Parathyroid adenoma (tissue), 2 donors: ENCODE data around the gene CMC4.

Experiments used
- H2AFZ ChIP-seq: fragments of 300-600 bp; sonication (generic); one replicate; pipeline ENCODE4 v1.7.0; 2017; ENCODE audit warnings: antibody characterized with exemption, mild to moderate bottlenecking
- H3K27ac ChIP-seq: fragments of 300-600 bp; sonication (generic); one replicate; pipeline ENCODE4 v1.7.0; 2017
- H3K27me3 ChIP-seq: fragments of 300-600 bp; sonication (generic); one replicate; pipeline ENCODE4 v1.7.0; 2017; ENCODE audit warnings: low read length; ENCODE audit not compliant: control insufficient read depth, insufficient read depth
- H3K36me3 ChIP-seq: fragments of 300-600 bp; sonication (generic); one replicate; pipeline ENCODE4 v1.7.0; 2017; ENCODE audit warnings: low read length; ENCODE audit not compliant: control insufficient read depth, insufficient read depth
- H3K4me1 ChIP-seq: fragments of 300-600 bp; sonication (generic); one replicate; pipeline ENCODE4 v1.7.0; 2017; ENCODE audit warnings: control low read depth
- H3K4me2 ChIP-seq: fragments of 300-600 bp; sonication (generic); one replicate; pipeline ENCODE4 v1.7.0; 2017; ENCODE audit warnings: low read length
- H3K4me3 ChIP-seq: fragments of 300-600 bp; sonication (generic); one replicate; pipeline ENCODE4 v1.7.0; 2017; ENCODE audit warnings: low read depth, low read length
- H3K79me2 ChIP-seq: fragments of 300-600 bp; sonication (generic); one replicate; pipeline ENCODE4 v1.7.0; 2017; ENCODE audit warnings: control low read depth
- H3K9ac ChIP-seq: fragments of 300-600 bp; sonication (generic); one replicate; pipeline ENCODE4 v1.7.0; 2017; ENCODE audit warnings: mild to moderate bottlenecking
- H3K9me3 ChIP-seq: fragments of 300-600 bp; sonication (generic); one replicate; pipeline ENCODE4 v1.7.0; 2017; ENCODE audit warnings: low read length; ENCODE audit not compliant: control insufficient read depth
- CTCF ChIP-seq: fragments of 300-600 bp; sonication (generic); IDR thresholded peaks from one replicate; pipeline ENCODE4 v1.7.0; 2017; ENCODE audit warnings: antibody characterized with exemption, mild to moderate bottlenecking
- donor health status: primary hyperparathyroidism.

Gene CMC4

GRCh38 chrX:155026727-155027508 lies 44.0 kb downstream of the CMC4 start, which contains the start of gene FUNDC2:
TSS of gene FUNDC2 (plus strand) at chrX:155026844. CDS start at chrX:155026939, 95 bp downstream.
- Histone ChIP-seq H3K9ac (peak within 1 kb of the TSS; percentile 76), H3K79me2 (peaks cover 9% of the 10 kb centered on the region), H3K9me3 (no peaks in the 10 kb centered on the region), H2AFZ (peak within 1 kb of the TSS; percentile 68), H3K4me1 (peaks cover 5% of the 10 kb centered on the region), H3K4me2 (peak within 1 kb of the TSS; percentile 64), H3K4me3 (peak within 1 kb of the TSS; percentile 71), H3K36me3 (no peaks in the 10 kb centered on the region), H3K27ac (peak within 1 kb of the TSS; percentile 98), H3K27me3 (no peaks in the 10 kb centered on the region)
- TF ChIP-seq CTCF, result no peak

GRCh38 chrX:155026420-155026726 lies 44.6 kb downstream of the CMC4 start:
- Histone ChIP-seq H3K4me3 (peak overlapping the region; percentile 71), H3K9ac (peak overlapping the region; percentile 37), H3K9me3 (no peaks in the 10 kb centered on the region)

GRCh38 chrX:155023907-155024833 lies 46.8 kb downstream of the CMC4 start:
- TF ChIP-seq CTCF, result no peak
- H3K27me3 ChIP-seq, result no peaks in the 10 kb centered on the region
- H3K27ac ChIP-seq, result peak overlapping the region; percentile 8

More at GRCh38 chrX:155026420-155026726, 44.6 kb downstream of the CMC4 start:
- H3K36me3 ChIP-seq, result no peaks in the 10 kb centered on the region
- no peak for TF ChIP-seq CTCF
- peaks cover 5% of the 10 kb centered on the region for H3K4me1 ChIP-seq
- H3K4me2 ChIP-seq, result peak overlapping the region; percentile 47
- H2AFZ ChIP-seq, result peak overlapping the region; percentile 68
- H3K27ac ChIP-seq, result peak overlapping the region; percentile 98
- H3K27me3 ChIP-seq, result no peaks in the 10 kb centered on the region
- peaks cover 9% of the 10 kb centered on the region for H3K79me2 ChIP-seq

GRCh38 chrX:155022585-155022984 lies 48.4 kb downstream of the CMC4 start, which contains the start of gene F8:
TSS of gene F8 (minus strand) at chrX:155022723. CDS start at chrX:155022552, 171 bp downstream.
- Histone ChIP-seq H3K27me3 (no peaks in the 10 kb centered on the region), H2AFZ (peak within 1 kb of the TSS; percentile 50), H3K36me3 (no peaks in the 10 kb centered on the region), H3K4me2 (no peak within 1 kb of the TSS), H3K4me1 (peaks cover 5% of the 10 kb centered on the region), H3K79me2 (no peaks in the 10 kb centered on the region), H3K9ac (no peak within 1 kb of the TSS), H3K27ac (peak within 1 kb of the TSS; percentile 24), H3K9me3 (no peaks in the 10 kb centered on the region), H3K4me3 (no peak within 1 kb of the TSS)
- no peak for TF ChIP-seq CTCF

More at GRCh38 chrX:155023907-155024833, 46.8 kb downstream of the CMC4 start:
- peaks cover 9% of the 10 kb centered on the region for H3K79me2 ChIP-seq
- H3K36me3 ChIP-seq, result no peaks in the 10 kb centered on the region
- no peak overlapping the region for H3K4me3 ChIP-seq
- peaks cover 5% of the 10 kb centered on the region for H3K4me1 ChIP-seq
- no peak overlapping the region for H3K4me2 ChIP-seq
- no peaks in the 10 kb centered on the region for H3K9me3 ChIP-seq
- peak overlapping the region; percentile 33 for H2AFZ ChIP-seq
- H3K9ac ChIP-seq, result no peak overlapping the region
